Mesenchymal stem cell (in vitro differentiated cells and primary cell): ENCODE measurements around the gene DOCK11.

Experiments used
- DNase-seq: peaks from one replicate; pipeline ENCODE4 v3.0.0-alpha.2; 2013
- H2AFZ ChIP-seq: one replicate; pipeline ENCODE4 v1.6.1; 2013; ENCODE audit warnings: low read depth, mild to moderate bottlenecking, control low read depth, inconsistent platforms, low read length, moderate library complexity
- H2AK5ac ChIP-seq: 2 replicates; pipeline ENCODE4 v1.6.1; 2013; ENCODE audit warnings: low read length, moderate library complexity, mild to moderate bottlenecking, inconsistent platforms; ENCODE audit not compliant: severe bottlenecking
- H2BK120ac ChIP-seq: one replicate; pipeline ENCODE4 v1.6.1; 2013; ENCODE audit warnings: low read depth, mild to moderate bottlenecking, inconsistent platforms, low read length, moderate library complexity
- H2BK12ac ChIP-seq, 2 experiments: one replicate each; pipeline ENCODE4 v1.6.1; 2013; ENCODE audit warnings: inconsistent platforms in 2 of 2, low read length in 2 of 2, mild to moderate bottlenecking in 2 of 2, moderate library complexity in 2 of 2, control low read depth in 1 of 2
- H2BK15ac ChIP-seq: one replicate; pipeline ENCODE4 v1.6.1; 2013; ENCODE audit warnings: mild to moderate bottlenecking, low read depth, inconsistent platforms; ENCODE audit not compliant: poor library complexity, severe bottlenecking
- H2BK5ac ChIP-seq: 2 replicates; pipeline ENCODE4 v1.6.1; 2013; ENCODE audit warnings: low read depth, mild to moderate bottlenecking, low read length, control low read depth, inconsistent platforms; ENCODE audit not compliant: poor library complexity, severe bottlenecking
- H3K14ac ChIP-seq, 2 experiments: one replicate each; pipeline ENCODE4 v1.6.1; 2013; ENCODE audit warnings: inconsistent platforms in 2 of 2, low read length in 2 of 2, control low read depth in 1 of 2, mild to moderate bottlenecking in 1 of 2, moderate library complexity in 1 of 2
- H3K18ac ChIP-seq, 2 experiments: one replicate each; pipeline ENCODE4 v1.6.1; 2013; ENCODE audit warnings: inconsistent platforms in 2 of 2, low read length in 2 of 2, control low read depth in 1 of 2, low read depth in 1 of 2, mild to moderate bottlenecking in 1 of 2
- H3K23ac ChIP-seq, 2 experiments: one replicate each; pipeline ENCODE4 v1.6.1; 2013; ENCODE audit warnings: inconsistent platforms in 2 of 2, low read length in 2 of 2, mild to moderate bottlenecking in 2 of 2, moderate library complexity in 2 of 2, control low read depth in 1 of 2
- H3K27ac ChIP-seq: 2 replicates; pipeline ENCODE4 v1.5.1; 2013; ENCODE audit warnings: mild to moderate bottlenecking, moderate library complexity, low read length, control low read depth, inconsistent platforms; ENCODE audit not compliant: poor library complexity, severe bottlenecking
- H3K27me3 ChIP-seq, 2 experiments: 2 replicates each; pipeline versions ENCODE4 v1.6.1 to v1.7.0; 2013; ENCODE audit warnings: low read length in 2 of 2, mild to moderate bottlenecking in 2 of 2, moderate library complexity in 2 of 2, control low read depth in 1 of 2, inconsistent platforms in 1 of 2; ENCODE audit not compliant: control insufficient read depth in 1 of 2, insufficient read depth in 1 of 2
- H3K36me3 ChIP-seq, 2 experiments: 2 replicates each; pipeline versions ENCODE4 v1.6.1 to v1.7.0; 2013; ENCODE audit warnings: low read length in 2 of 2, control low read depth in 1 of 2, inconsistent platforms in 1 of 2, low read depth in 1 of 2, mild to moderate bottlenecking in 1 of 2; ENCODE audit not compliant: insufficient read depth in 2 of 2, control insufficient read depth in 1 of 2
- H3K4ac ChIP-seq, 2 experiments: one replicate each; pipeline ENCODE4 v1.6.1; 2013; ENCODE audit warnings: inconsistent platforms in 2 of 2, low read length in 2 of 2, mild to moderate bottlenecking in 2 of 2, moderate library complexity in 2 of 2, control low read depth in 1 of 2, low read depth in 1 of 2
- H3K4me1 ChIP-seq: 2 replicates; pipeline ENCODE4 v1.6.1; 2013; ENCODE audit warnings: low read depth, low read length, control low read depth; ENCODE audit not compliant: control insufficient read depth, insufficient read depth
- H3K4me2 ChIP-seq: 2 replicates; pipeline ENCODE4 v1.6.1; 2013; ENCODE audit warnings: low read length, mild to moderate bottlenecking, inconsistent platforms; ENCODE audit not compliant: poor library complexity, severe bottlenecking
- H3K4me3 ChIP-seq, 2 experiments: 2 replicates each; pipeline versions ENCODE4 v1.5.1 to v1.7.0; 2013; ENCODE audit warnings: low read length in 2 of 2, mild to moderate bottlenecking in 2 of 2, control low read depth in 1 of 2, low read depth in 1 of 2; ENCODE audit not compliant: insufficient read depth in 1 of 2
- H3K79me1 ChIP-seq: replicated peaks from 2 replicates; pipeline ENCODE4 v1.6.1; 2013; ENCODE audit warnings: mild to moderate bottlenecking, control low read depth, low read length, inconsistent platforms; ENCODE audit not compliant: poor library complexity, severe bottlenecking
- H3K9ac ChIP-seq: 2 replicates; pipeline ENCODE4 v1.7.0; 2013; ENCODE audit warnings: mild to moderate bottlenecking, low read length, moderate library complexity
- H3K9me3 ChIP-seq: 2 replicates; pipeline ENCODE4 v1.7.0; 2013; ENCODE audit warnings: mild to moderate bottlenecking, low read length; ENCODE audit not compliant: control insufficient read depth
- H4K8ac ChIP-seq: one replicate; pipeline ENCODE4 v1.6.1; 2013; ENCODE audit warnings: inconsistent platforms, mild to moderate bottlenecking, low read length, moderate library complexity
- H4K91ac ChIP-seq: one replicate; pipeline ENCODE4 v1.6.1; 2013; ENCODE audit warnings: mild to moderate bottlenecking, low read length, inconsistent platforms
- WGBS: methylation state at CpG from one replicate; pipeline ENCODE4 v1.1.7; 2013; ENCODE audit warnings: mixed read lengths; 5-methylcytosine and 5-hydroxymethylcytosine counted together

Gene DOCK11

GRCh38 chrX:118520216-118521206 lies 24.9 kb downstream of the DOCK11 start:
- no peaks in the 10 kb centered on the region for H3K27me3 ChIP-seq
- H3K36me3 ChIP-seq = no peaks in the 10 kb centered on the region
- H3K4me1 ChIP-seq = no peaks in the 10 kb centered on the region
- peak overlapping the region; percentile 80 for H3K9ac ChIP-seq
- no peak overlapping the region for H3K4ac ChIP-seq
- no peaks in the 10 kb centered on the region for H3K79me1 ChIP-seq
- no peak overlapping the region for H3K23ac ChIP-seq
- H3K9me3 ChIP-seq = no peaks in the 10 kb centered on the region
- no peak overlapping the region for H4K91ac ChIP-seq
- no peak overlapping the region for H3K4me2 ChIP-seq
- H2AK5ac ChIP-seq = no peak overlapping the region
- peak overlapping the region in 1 of 2 experiments; percentile 62 for H3K18ac ChIP-seq
- no peak overlapping the region for H4K8ac ChIP-seq
- no peak overlapping the region for H3K27ac ChIP-seq
- no peak overlapping the region for H2AFZ ChIP-seq
- DNase-seq = peak; percentile 63
- no peak overlapping the region for H2BK5ac ChIP-seq
- no peak overlapping the region for H2BK12ac ChIP-seq
- WGBS = no CpG with 5 or more reads among the region's 5 CpGs
- no peak overlapping the region for H2BK15ac ChIP-seq
- H2BK120ac ChIP-seq = no peak overlapping the region
- no peak overlapping the region for H3K14ac ChIP-seq
- H3K4me3 ChIP-seq = peak overlapping the region in 1 of 2 experiments; percentile 29

DNA sequence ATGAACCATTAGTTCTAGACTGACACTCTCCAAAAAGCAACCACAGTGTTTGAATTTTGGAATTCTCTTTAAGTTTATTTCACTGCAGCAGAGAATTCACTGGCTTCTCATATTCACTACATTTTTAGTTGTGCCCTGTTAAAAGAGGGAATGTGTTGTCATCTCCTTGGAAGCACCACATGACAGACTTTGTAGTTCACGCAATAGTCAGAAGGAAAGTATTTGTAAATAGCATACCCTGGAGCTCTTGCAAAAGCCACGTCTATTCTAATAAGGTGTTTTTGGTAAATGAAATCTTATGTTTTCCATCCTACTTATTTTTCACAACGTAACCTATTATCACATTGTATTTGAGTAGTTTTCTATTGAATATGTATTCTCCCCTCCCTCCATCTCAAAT lies 25.8 kb downstream of the DOCK11 start:
- Histone ChIP-seq H3K4me3 (peak overlapping the region in 1 of 2 experiments; percentile 29), H2BK12ac (no peak overlapping the region), H2BK15ac (no peak overlapping the region), H2AFZ (no peak overlapping the region), H4K8ac (no peak overlapping the region), H3K23ac (no peak overlapping the region), H2AK5ac (no peak overlapping the region), H3K27me3 (no peaks in the 10 kb centered on the region), H3K4me1 (no peaks in the 10 kb centered on the region), H2BK5ac (no peak overlapping the region), H3K4me2 (no peak overlapping the region), H2BK120ac (no peak overlapping the region), H4K91ac (no peak overlapping the region), H3K9me3 (no peaks in the 10 kb centered on the region), H3K27ac (no peak overlapping the region), H3K36me3 (no peaks in the 10 kb centered on the region), H3K18ac (no peak overlapping the region), H3K14ac (no peak overlapping the region), H3K4ac (no peak overlapping the region), H3K9ac (peak overlapping the region; percentile 80), H3K79me1 (no peaks in the 10 kb centered on the region)
- DNase-seq = peak; percentile 68
- WGBS = no CpG with 5 or more reads among the region's 3 CpGs

GRCh38 chrX:118522230-118522926 lies 26.8 kb downstream of the DOCK11 start:
- Histone ChIP-seq H3K36me3 (no peaks in the 10 kb centered on the region), H2BK120ac (no peak overlapping the region), H2AFZ (no peak overlapping the region), H2BK12ac (no peak overlapping the region), H3K27me3 (no peaks in the 10 kb centered on the region), H3K18ac (no peak overlapping the region), H3K4me1 (no peaks in the 10 kb centered on the region), H4K8ac (no peak overlapping the region), H3K4ac (no peak overlapping the region), H3K4me3 (no peak overlapping the region), H3K9me3 (no peaks in the 10 kb centered on the region), H3K4me2 (no peak overlapping the region), H3K27ac (no peak overlapping the region), H3K14ac (no peak overlapping the region), H4K91ac (no peak overlapping the region), H3K23ac (no peak overlapping the region), H3K9ac (no peak overlapping the region), H2BK5ac (no peak overlapping the region), H2BK15ac (no peak overlapping the region), H2AK5ac (no peak overlapping the region), H3K79me1 (no peaks in the 10 kb centered on the region)
- WGBS = no CpG with 5 or more reads among the region's 3 CpGs
- DNase-seq = no peak

- Histone ChIP-seq H3K4me2 (no peak overlapping the region), H3K27me3 (no peaks in the 10 kb centered on the region), H2AFZ (no peak overlapping the region), H3K9me3 (no peaks in the 10 kb centered on the region), H2BK5ac (no peak overlapping the region), H3K18ac (no peak overlapping the region), H3K4ac (no peak overlapping the region), H2BK15ac (no peak overlapping the region), H3K27ac (no peak overlapping the region), H3K79me1 (no peaks in the 10 kb centered on the region), H3K9ac (no peak overlapping the region), H2BK12ac (no peak overlapping the region), H3K23ac (no peak overlapping the region), H4K8ac (no peak overlapping the region), H3K36me3 (no peaks in the 10 kb centered on the region), H3K4me3 (no peak overlapping the region), H3K14ac (no peak overlapping the region), H2BK120ac (no peak overlapping the region), H3K4me1 (no peaks in the 10 kb centered on the region), H4K91ac (no peak overlapping the region), H2AK5ac (no peak overlapping the region)
- DNase-seq = no peak
- WGBS = 100% methylated on average over 1 of the region's 4 CpGs
Observed at GRCh38 chrX:118523920-118524319, 28.3 kb downstream of the DOCK11 start.
